Glutamatergic neuron (in vitro differentiated cells): ENCODE data around the gene ELK1. TPM values are rescaled to one million over a fixed set of nuclear protein-coding genes. Genes with fewer than 3 reads are reported as not detected.

ENCODE experiments used
- DNase-seq: peaks from one replicate; pipeline ENCODE4 v3.0.0; 2022
- H3K27ac Mint-ChIP-seq: one replicate; pipeline ENCODE4 v1.8.0; 2020; ENCODE audit warnings: mild to moderate bottlenecking, mixed read lengths, inconsistent platforms; ENCODE audit not compliant: unreplicated experiment
- H3K27me3 Mint-ChIP-seq: one replicate; pipeline ENCODE4 v1.8.0; 2020; ENCODE audit warnings: mild to moderate bottlenecking, moderate library complexity, mixed read lengths, inconsistent platforms; ENCODE audit not compliant: unreplicated experiment
- H3K36me3 Mint-ChIP-seq: one replicate; pipeline ENCODE4 v1.8.0; 2020; ENCODE audit warnings: mild to moderate bottlenecking, mixed read lengths, inconsistent platforms; ENCODE audit not compliant: unreplicated experiment
- H3K4me1 Mint-ChIP-seq: one replicate; pipeline ENCODE4 v1.8.0; 2020; ENCODE audit warnings: mild to moderate bottlenecking, low read depth, mixed read lengths, inconsistent platforms; ENCODE audit not compliant: unreplicated experiment
- H3K4me3 Mint-ChIP-seq: one replicate; pipeline ENCODE4 v1.8.0; 2020; ENCODE audit warnings: mild to moderate bottlenecking, mixed read lengths, inconsistent platforms; ENCODE audit not compliant: unreplicated experiment
- H3K9me3 Mint-ChIP-seq: one replicate; pipeline ENCODE4 v1.8.0; 2020; ENCODE audit warnings: mild to moderate bottlenecking, moderate library complexity, mixed read lengths, inconsistent platforms; ENCODE audit not compliant: unreplicated experiment
- CTCF ChIP-seq: fragments of 200-600 bp; sonication (generic); IDR thresholded peaks from one replicate; pipeline ENCODE4 v1.5.0; 2021; ENCODE audit not compliant: partially characterized antibody, unreplicated experiment
- microRNA-seq: library from miRNA; unstranded; fragments of <30 nt; microRNA quantifications from one replicate; pipeline ENCODE4, GENCODE V29; 2020; ENCODE audit not compliant: unreplicated experiment
- total RNA-seq: library from RNA; stranded (reverse); fragmentation: NEBNext Ultra II Directional; extraction: Animal tissue kit (Norgen Biotek cat#: 25700); gene quantifications from one replicate; pipeline ENCODE4 v1.2.1, GENCODE V29; 2021; ENCODE audit not compliant: unreplicated experiment

Gene ELK1
- total RNA-seq, 1 donor from 2014 or later = 11.9 TPM

- H3K27me3 Mint-ChIP-seq = peaks cover 2% of the 10 kb centered on the region
- H3K4me1 Mint-ChIP-seq = no peaks in the 10 kb centered on the region
- peaks cover 3% of the 10 kb centered on the region for H3K9me3 Mint-ChIP-seq
- no peaks in the 10 kb centered on the region for H3K36me3 Mint-ChIP-seq
- H3K4me3 Mint-ChIP-seq = no peak overlapping the region
- TF ChIP-seq CTCF = no peak
- no peak for DNase-seq
- H3K27ac Mint-ChIP-seq = no peak overlapping the region
Observed at GRCh38 chrX:47587091-47587891, 63.1 kb downstream of the ELK1 start.

- Mint-ChIP-seq H3K36me3 (no peaks in the 10 kb centered on the region), H3K4me1 (peaks cover 2% of the 10 kb centered on the region), H3K9me3 (peaks cover 3% of the 10 kb centered on the region), H3K4me3 (no peak overlapping the region), H3K27me3 (peaks cover 2% of the 10 kb centered on the region), H3K27ac (no peak overlapping the region)
- no peak for TF ChIP-seq CTCF
- DNase-seq = no peak
Observed at GRCh38 chrX:47586043-47586787, 64.1 kb downstream of the ELK1 start.

Small RNAs within 50 kb of the gene (microRNA-seq; reads per million reads assigned to microRNA genes)
- not detected for gene MIR4769

Other genes starting within 250 kb of the ELK1 start
- 7.6 TPM for gene ZNF41, start 167.3 kb downstream of the ELK1 start, total RNA-seq
- gene ARAF, start 89.4 kb downstream of the ELK1 start, total RNA-seq = 25.5 TPM
- 5.9 TPM for gene TIMP1, start 68.1 kb downstream of the ELK1 start, total RNA-seq
- 34.2 TPM for gene SYN1, start 30.7 kb downstream of the ELK1 start, total RNA-seq
- 0.49 TPM for gene CFP, start 20.6 kb downstream of the ELK1 start, total RNA-seq
- 64.3 TPM for gene UXT, start 8.6 kb upstream of the ELK1 start, total RNA-seq
- 19.4 TPM for gene ZNF81, start 186.3 kb upstream of the ELK1 start, total RNA-seq